HG02763 (cell line): Measurements from ENCODE around the gene LANCL1.

Experiments
- ATAC-seq: cut with Tn5 transposase; IDR thresholded peaks from one replicate; pipeline ENCODE4 v1.9.1; 2021; ENCODE audit warnings: mild to moderate bottlenecking, moderate library complexity; ENCODE audit not compliant: unreplicated experiment

Gene LANCL1

GRCh38 chr2:210412660-210413059 lies 63.9 kb downstream of the LANCL1 start:
- ATAC-seq = no peak

GRCh38 chr2:210410542-210410941 lies 66.0 kb downstream of the LANCL1 start:
- no peak for ATAC-seq

- no peak for ATAC-seq
Measured at GRCh38 chr2:210399440-210400041, 77.0 kb downstream of the LANCL1 start.

- ATAC-seq = no peak
Measured at GRCh38 chr2:210392469-210392881, 84.1 kb downstream of the LANCL1 start.

- no peak for ATAC-seq
Measured at GRCh38 chr2:210389856-210390255, 86.7 kb downstream of the LANCL1 start.

- no peak for ATAC-seq
Measured at GRCh38 chr2:210388148-210388547, 88.4 kb downstream of the LANCL1 start.

- ATAC-seq = no peak
Measured at GRCh38 chr2:210387074-210387473, 89.5 kb downstream of the LANCL1 start.
